Activated naive CD4-positive, alpha-beta T cell treated with anti-CD3 and anti-CD28 coated beads, Interleukin-2, amount 50 U/mL, for 16 hours (primary cell): Measurements from ENCODE around the gene WDR26.
"Not testable (repeated sequence)": the region's sequence is repeated elsewhere in the genome, so short reads cannot be mapped to it uniquely, and the experiment has no call there.

ENCODE experiments used
- DNase-seq: peaks from one replicate; pipeline ENCODE4 v3.0.0-alpha.2; 2020

Gene WDR26

DNA sequence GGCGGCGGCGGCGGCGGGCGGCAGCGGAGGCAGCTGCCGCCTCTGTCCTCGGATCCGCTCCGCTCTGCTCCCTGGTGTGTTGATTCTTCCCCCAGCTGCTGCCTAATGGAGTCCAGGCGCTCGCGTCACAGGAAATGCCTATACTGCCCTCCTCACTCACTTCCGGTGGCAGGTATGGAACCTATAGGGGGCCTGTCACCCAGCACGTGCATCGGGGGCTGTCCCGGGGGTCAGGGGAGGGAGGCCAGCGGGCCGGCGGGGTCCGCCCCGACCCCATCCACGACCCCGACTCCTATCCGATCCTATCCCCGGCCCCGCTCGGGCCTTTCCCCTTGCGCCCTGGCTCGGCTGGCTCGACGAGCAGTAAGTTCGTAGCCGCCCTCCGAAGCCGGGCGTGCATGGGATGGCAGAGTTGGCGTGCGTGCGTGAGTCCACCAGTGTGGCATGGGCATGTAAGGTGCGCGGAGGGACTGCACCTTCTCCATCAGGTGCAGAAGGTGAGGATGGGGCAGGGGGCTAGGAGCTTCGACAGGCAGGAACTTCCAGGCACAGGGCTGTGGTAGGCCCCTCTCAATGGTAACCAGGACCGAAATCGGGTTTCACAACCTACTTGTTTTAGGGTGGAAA lies at the start of gene WDR26:
Gene WDR26, minus strand, starts transcription at position 107 of the 627 bp plus-strand sequence.
- DNase-seq = peak; percentile 84

DNA sequence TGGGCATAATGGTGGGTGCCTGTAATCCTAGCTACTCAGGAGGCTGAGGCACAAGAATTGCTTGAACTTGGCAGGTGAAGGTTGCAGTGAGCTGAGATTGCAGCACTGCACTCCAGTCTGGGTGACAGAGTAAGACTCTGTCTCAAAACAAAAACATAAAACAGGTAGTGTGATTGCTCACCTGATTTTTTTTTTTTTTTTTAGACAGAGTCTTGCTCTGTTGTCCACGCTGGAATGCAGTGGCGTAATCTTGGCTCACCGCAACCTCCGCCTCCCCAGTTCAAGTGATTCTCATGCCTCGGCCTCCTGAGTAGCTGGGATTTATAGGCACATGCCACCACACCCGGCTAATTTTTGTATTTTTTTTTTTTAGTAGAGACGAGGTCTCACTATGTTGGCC lies 48.6 kb upstream of the WDR26 start:
- DNase-seq = not testable (repeated sequence)

DNA sequence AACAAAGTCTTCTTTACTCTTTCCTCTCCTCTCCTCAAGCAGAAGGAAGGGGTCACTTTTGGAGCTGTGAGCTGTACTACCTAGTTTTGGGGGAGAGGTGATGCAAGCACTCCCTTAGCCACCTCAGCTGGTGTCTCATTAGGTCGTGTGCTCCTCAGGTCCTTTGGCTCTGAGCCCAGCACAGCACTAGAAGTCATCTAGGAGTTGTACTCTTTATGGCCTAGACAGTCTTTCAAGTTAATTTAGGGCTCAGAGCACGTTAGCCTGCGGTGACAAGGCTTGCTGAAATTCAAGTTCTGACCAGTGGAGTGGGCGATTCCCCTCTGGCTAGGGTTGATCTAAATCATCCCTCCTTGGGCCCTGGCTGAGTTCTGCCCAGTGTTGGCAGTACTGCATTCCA lies 48.0 kb upstream of the WDR26 start:
- no peak for DNase-seq

DNA sequence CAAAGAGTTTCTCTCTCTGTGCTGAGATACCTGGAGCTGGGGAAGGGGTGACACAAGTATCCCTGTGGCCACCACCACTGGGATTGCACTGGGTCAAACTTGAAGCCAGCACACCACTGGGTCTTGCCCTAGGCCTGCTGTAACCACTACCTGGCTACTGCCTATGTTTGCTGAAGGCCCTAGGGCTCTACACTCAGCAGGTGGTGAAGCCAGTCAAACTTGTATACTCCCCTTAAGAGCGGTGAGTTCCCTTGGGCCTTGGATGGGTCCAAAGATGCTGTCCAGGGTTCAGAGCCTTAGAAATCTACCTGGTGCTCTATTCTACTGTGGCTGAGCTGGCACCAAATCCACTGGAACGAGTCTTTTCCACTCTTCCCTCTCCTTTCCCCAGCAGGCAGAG lies 47.0 kb upstream of the WDR26 start:
- no peak for DNase-seq

DNA sequence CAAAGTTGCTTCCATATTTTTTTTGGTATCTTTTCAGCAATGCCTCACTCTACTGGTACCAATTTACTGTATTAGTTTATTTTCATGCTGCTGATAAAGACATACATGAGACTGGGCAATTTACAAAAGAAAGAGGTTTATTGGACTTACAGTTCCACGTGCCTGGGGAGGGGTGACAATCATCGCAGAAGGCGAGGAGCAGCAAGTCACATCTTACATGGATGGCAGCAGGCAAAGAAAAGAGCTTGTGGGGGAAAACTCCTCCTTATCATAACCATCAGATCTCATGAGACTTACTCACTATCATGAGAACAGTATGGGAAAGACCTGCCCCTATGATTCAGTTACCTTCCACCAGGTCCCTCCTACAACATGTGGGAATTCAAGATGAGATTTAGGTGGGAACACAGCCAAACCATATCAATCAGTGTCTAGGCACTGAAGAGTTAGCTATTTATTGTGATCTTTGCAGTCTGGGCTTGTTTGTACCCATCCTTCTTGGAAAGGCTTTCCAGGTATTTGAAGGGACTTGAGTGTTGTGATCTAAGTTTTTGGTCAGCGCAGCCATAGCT lies 46.4 kb upstream of the WDR26 start:
- DNase-seq = not testable (repeated sequence)

DNA sequence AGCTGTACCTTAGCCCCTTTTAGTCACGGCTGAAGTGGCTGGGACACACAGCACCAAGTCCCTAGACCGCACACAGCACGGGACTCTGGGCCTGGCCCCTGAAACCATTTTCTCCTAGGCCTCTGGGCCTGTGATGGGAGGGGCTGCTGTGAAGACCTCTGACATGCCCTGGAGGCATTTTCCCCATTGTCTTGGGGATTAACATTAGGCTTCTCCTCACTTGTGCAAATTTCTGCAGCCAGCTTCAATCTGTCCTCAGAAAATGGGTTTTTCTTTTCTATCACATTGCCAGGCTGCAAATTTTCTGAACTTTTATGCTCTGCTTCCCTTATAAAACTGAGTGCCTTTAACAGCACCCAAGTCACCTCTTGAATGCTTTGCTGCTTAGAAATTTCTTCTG lies 45.6 kb upstream of the WDR26 start:
- DNase-seq = not testable (repeated sequence)

DNA sequence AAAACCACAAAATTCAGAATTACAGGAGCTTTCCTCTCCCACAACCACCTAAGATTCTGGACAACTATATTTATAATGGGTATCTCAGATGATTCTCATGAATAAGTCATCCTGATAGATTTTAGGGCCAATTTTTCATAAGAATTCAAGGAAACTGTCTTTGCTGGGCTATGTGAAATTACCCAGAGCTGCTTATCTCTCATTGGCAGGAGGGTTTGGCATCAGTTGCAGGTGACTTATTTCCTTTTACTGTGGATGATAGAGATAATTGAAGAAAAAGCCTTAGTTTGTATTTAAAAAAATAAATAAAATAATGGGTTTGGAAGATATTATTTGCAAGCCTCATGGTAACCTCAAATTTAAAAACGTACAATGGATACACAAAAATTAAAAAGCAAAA lies 38.2 kb upstream of the WDR26 start:
- DNase-seq = no peak

DNA sequence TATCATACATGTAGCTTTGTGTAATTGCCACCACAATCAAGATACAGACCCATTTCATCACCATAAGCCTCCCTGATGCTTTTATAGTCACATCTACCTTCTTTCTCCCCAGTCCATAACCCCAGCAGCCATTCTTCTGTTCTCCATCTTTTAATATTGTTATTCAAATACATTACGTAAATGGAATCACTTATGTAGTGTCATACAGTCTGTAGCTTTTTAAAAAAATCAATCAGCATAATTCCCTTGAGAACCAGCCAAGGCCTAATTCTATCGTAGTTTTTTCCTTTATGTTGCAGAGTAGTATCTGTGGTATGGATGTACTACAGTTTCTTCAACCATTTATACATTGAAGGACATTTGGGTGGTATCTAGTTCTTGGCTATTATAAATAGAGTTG lies 31.6 kb upstream of the WDR26 start:
- DNase-seq = no peak

DNA sequence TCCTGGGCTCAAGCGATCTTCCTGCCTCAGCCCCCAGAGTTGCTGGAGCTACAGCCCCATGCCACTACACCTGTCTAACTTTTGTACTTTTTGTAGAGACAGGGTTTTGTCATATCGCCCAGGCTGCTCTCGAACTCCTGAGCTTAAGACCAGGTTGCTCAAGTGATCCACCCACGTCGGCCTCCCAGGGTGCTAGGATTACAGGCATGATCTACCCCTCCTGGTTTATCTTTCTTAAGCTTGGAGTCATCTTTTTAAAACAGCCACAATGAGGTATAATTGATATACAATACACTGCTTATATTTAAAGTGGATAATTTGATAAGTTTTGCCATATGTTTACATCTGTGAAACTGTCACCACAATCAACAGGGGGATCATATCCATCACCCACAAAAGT lies 25.4 kb upstream of the WDR26 start:
- no peak for DNase-seq

DNA sequence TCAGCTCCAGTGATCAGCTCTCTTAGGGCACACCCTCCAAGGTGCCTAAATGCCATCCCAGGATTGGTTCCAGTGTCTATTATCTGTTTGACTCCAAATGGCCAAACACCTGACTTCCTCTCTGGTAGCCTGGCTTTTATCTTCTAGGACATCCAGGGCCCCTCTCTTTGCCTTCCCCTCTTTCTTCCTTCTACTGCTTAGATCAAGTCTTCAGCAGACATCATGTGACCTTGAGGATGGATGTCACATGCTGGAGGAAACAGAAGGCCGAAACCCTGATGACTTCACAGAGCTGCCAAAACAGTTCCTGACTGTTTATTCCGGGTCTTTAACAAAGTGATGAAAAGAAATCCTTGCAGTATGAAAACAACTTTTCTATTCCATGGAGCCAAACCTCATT lies 24.4 kb upstream of the WDR26 start:
- DNase-seq = no peak

DNA sequence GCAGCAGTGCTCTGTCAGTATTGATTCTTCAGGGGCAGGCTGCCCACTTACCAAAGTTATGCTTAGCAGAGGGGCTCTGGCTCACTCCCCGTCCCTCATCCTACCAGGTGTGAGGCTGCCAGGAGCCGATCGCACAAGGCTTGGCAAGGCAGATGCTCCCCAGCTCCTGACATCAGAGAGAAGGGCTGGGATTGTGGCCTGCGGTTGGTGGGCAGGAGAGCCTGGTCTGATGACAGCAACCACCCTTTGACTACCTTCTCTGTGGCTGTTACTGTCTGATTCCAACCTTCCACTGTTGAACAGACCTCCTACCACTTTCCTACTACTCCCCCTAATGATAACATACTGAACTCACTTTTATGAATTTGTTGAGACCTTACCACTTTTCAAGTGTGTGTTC lies 23.7 kb upstream of the WDR26 start:
- DNase-seq = no peak

DNA sequence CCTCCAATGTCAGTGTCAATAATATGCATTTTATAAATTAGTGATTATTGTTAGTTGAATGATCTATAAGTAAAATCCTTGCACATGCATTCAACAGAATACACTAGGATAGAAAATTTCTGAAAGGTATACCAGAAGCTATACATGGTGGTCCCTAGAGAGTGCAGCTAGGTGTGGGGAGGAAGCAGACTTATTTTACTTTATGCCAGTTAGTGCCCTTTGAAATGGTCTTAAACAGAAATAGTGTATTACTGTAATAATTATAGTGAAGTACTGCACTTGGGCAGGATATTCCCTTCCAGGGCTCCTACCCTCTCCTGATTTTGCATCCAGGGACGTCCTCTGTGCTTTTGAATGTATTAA lies 23.2 kb upstream of the WDR26 start:
- DNase-seq = no peak

DNA sequence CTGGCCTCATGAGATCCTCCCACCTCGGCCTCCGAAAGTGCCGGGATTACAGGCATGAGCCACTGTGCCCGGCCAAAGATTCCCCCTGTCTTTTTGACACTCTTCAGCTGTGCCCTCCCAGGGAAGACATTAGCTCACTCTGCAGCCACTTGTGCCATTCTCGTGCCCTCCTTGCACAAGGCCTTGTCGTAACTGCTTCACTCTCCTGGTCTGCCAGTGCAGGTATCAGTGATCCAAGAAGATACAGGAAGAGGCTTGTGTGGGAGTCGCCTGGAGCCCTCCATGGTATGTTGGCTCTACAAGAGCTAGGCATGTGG lies 22.0 kb upstream of the WDR26 start:
- no peak for DNase-seq

DNA sequence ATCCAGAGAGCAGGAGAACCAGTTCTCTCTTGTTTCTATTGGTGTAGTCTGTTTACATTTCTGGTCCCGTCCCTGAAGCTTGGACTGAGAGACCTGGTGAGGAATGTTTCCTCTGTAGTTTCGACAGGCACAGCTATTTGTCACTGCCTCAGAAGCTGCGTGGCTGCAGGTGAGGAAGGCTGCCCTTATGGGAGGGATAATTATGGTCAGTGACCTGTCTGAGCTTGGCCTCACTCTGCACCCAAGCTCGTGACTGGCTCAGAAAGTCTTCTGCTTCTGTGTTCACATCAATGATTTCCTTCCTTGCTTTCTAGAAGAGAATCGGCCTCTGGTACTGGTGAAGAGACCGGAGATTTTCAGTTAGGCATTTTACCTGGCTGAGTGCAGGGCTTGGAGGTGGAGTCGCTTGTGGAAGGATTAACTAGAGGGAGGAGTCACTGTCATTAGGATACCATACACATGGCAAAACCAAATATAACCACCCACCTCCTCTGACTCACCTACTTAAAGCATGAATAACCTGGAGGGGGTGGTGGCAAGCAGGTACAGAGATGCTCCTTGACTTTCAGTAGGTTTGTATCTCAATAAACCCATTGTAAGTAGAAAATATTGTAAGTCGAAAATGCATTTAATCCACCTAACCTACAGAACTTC lies 19.9 kb upstream of the WDR26 start:
- DNase-seq = no peak

DNA sequence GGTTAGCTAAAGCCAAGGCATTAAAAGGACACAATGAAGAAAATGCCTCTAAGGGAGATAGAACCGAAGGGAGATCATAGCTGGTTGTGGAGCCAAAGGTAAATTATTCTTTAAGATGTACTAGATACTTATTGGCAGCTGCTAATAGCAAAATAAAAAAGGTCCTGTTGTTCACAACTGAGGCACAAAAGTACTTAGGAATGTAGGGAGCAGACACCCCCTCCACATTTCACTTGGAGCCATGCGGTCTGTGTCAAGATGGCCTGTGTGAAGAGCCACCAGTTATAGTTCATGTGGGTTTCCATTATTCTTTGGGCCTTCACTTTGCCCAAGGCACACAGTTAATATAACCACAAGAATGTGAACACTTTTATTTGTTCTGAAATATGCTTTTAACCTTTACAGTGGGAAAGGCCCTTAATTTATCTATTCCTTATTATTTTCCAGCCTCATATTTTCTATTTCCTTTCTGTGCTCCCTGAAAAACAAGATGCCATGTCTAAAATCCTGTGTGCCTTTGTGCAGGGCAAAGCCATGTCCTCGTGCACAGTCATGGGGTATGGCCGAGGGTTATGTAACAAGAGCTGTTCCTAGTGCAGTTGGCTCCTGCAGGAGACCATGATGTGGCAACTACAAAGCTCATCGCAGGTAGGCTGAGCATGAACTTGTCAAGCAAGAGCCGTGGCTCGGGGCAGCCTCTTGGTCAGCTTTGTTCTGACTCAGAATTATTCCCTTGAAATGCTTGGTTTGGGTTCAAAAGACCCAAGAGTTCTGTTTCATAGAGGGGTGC lies 16.2 kb upstream of the WDR26 start:
- DNase-seq = no peak

DNA sequence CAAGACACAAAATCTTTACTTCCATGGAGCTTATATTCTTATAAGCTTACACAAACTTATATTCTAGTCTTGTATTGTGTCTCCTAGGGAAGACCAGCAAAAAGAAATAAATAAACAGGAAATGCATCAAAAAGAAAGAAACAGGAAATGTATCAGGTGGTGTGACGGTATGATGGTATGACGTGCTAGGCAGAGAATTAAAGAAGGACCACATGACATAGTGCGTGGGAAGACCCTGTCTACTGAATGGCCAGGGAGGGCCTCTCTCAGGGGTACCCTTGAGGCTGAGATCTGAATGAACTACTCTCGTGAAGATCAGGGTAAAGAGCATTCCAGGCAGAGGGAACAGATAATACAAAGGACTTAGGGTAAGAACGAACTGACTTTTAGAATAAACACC lies 15.6 kb upstream of the WDR26 start:
- no peak for DNase-seq

DNA sequence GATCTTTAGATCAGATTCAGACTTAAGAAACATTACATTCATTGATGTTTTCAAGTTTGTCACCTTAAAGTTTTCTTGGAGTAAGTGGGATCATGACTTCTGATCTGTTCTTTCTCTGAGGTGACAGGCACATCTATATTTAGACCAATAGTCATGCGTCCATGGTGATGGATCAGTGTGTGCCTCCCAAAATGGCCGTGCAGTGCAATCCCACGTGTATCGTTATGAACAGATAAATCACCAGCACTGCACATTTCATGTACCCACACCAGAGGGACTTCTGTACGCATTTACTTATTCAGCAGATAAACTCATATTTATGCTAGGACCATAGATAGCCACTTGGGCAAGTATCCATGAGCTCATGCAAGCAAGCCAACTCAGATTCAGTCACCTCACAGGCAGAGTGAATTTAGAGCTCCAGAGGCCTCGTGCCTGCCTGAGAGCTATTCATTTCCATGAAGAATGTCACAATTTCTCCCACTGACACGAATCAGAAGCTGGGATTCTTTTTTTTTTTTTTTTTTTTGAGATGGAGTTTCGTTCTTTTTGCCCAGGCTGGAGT lies 13.9 kb upstream of the WDR26 start:
- no peak for DNase-seq

DNA sequence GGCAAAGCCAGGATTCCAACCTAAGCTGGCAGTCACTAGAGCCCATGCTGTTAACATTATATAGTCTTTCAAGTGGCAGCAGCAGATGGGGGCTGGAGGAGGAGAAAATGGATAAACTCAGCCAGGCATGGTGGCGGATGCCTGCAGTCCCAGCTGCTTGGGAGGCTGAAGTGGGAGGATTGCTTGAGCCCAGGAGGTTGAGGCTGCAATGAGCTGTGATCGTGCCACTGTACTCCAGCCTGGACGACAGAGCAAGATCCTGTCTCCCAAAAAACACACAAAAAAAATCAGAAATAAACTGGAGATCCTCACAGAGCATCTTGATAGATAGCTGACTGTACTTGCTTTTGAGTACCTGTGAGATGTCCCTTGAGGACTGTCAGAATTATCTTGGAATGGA lies 13.4 kb upstream of the WDR26 start:
- no peak for DNase-seq

DNA sequence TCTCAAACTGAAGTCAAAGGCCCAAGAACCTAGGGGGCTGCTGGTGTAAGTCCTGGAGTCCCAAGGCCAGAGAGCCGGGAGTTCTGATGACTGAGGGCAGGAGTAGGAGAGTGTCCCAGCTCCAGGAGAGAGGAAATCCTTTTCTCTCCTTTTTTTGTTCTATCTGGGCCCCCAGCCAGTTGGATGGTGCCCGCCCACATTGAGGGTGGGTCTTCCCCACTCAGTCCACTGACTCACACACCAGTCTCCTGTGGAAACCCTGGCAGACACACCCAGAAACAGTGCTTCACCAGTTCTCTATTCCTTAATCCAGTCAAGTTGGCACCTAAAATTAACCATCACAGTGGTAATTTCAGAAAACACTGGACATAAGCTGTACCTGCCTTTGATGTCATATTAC lies 12.7 kb upstream of the WDR26 start:
- no peak for DNase-seq

DNA sequence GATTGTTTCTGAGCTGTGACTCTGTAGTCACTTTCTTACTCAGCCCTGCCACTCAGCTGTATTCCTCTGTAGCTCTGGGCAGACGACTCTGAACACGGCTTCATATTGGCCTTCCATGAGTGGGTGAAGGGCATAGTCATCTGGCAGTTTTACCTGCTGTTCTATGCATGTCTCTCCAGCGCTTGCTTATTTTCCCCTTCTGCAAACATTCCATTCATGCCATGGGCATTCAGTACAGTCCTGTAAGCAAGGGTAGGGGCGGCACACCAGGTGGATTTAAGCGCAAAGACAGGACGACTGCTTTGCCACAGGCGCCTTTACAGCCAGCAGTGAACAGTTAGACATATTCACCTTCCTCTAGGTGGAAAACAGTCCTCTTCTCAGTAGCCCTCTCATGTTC lies 4.4 kb upstream of the WDR26 start:
- no peak for DNase-seq

DNA sequence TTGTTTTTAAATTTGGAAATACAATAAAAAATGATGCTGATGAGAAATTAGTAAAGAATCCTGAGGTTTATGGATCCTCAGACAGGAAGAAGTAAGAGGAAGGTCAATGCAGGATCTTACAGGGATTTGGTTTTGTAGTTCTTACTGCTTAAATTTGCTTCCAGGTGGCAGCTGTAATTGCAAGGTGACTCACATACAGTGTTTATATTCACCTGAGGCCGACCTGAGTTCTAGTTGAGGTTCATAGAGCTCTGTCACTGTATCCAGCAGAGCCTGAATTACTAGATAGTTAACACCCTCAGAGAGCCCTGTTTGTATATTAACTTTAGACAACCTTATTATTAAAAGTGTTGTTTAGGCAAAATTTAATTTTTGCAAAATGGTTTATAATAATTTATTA lies 1.4 kb upstream of the WDR26 start:
- no peak for DNase-seq

DNA sequence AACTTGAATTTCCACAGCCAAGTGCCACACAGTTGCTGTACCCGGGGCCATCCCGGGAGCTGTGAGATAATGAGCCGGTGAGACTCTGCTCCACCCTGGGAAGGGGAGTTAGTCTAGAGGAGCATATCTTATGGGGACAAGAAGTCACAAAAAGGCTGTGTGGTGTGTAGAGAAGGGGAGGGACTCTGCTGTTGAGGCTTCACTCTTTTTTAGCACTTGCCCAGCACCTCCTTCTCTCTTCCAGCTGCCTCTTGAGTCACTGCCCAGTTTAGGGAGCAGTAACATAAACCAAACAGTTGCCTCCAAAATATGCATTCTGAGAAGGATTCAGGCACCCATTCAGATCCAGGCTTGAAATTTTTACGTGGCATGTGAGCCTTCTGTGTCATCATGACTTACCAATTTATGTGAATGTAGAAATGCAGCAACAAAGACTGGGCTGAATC lies 744 bp upstream of the WDR26 start:
- peak; percentile 17 for DNase-seq
